Measurements from ENCODE around the gene CAMK4. TPM values are rescaled to one million over a fixed set of nuclear protein-coding genes. Genes with fewer than 3 reads are reported as not detected.

CAMK4 gene
- total and polyA plus RNA-seq, 2 of the 8 experiments (the other 6 are each of a cell fraction or from before 2014, with no cell fraction given) = 1.8 to 8.3 TPM

- Histone ChIP-seq H3K56ac (replicated peaks; ENCODE audit: insufficient read length, low read depth, low read length) (no peak overlapping the region), H2AFZ (ENCODE audit: low read length) (no peak overlapping the region), H3K14ac (ENCODE audit: insufficient read length) (no peak overlapping the region), H3K36me3 (ENCODE audit: control insufficient read depth in 2 of 4, insufficient read depth in 4 of 4, low read length in 3 of 4) (peaks cover 2 to 46% (median 14%) of the 10 kb centered on the region in 4 experiments; a peak in 6 of 8 replicates), H3K23me2 (ENCODE audit: low read depth, low read length) (no peaks in the 10 kb centered on the region), H3K4ac (replicated peaks; ENCODE audit: insufficient read length, low read depth, low read length) (no peak overlapping the region), H3K9me3 (ENCODE audit: insufficient read depth in 2 of 2, low read depth in 1 of 2, low read length in 1 of 2) (no peaks in the 10 kb centered on the region), H3K27me3 (replicated peaks in 1 of 4; ENCODE audit: control insufficient read depth in 3 of 4, extremely low read depth in 1 of 4, insufficient read depth in 3 of 4, low read length in 3 of 4) (no peaks in the 10 kb centered on the region), H3K18ac (ENCODE audit: extremely low read depth, low read length) (no peak overlapping the region), H3K4me1 (replicated peaks in 1 of 4; ENCODE audit: control insufficient read depth in 3 of 4, insufficient read depth in 4 of 4, low read length in 3 of 4) (no peaks in the 10 kb centered on the region), H3K4me3 (ENCODE audit: extremely low read depth in 1 of 4, insufficient read depth in 2 of 4, low read depth in 3 of 4, low read length in 4 of 4) (no peak overlapping the region), H3K9ac (replicated peaks in 1 of 4; ENCODE audit: extremely low read depth in 1 of 4, low read depth in 3 of 4, low read length in 3 of 4) (no peak overlapping the region), H3K79me2 (ENCODE audit: control insufficient read depth in 1 of 2, insufficient read depth in 2 of 2, low read length in 2 of 2) (no peaks in the 10 kb centered on the region), H3K79me1 (ENCODE audit: low read depth, low read length) (no peaks in the 10 kb centered on the region), H2BK15ac (ENCODE audit: low read length) (no peak overlapping the region), H2BK5ac (ENCODE audit: low read depth, low read length) (no peak overlapping the region), H4K5ac (ENCODE audit: insufficient read length, low read depth, low read length) (no peak overlapping the region), H2AK5ac (ENCODE audit: low read depth, low read length) (no peak overlapping the region), H3K27ac (ENCODE audit: low read depth, low read length) (no peak overlapping the region), H4K8ac (ENCODE audit: extremely low read depth, insufficient read depth, low read length) (no peak overlapping the region), H2BK12ac (ENCODE audit: low read depth, low read length) (no peak overlapping the region), H4K91ac (replicated peaks; ENCODE audit: insufficient read length, low read length) (no peak overlapping the region), H4K20me1 (replicated peaks in 1 of 2; ENCODE audit: control insufficient read depth in 1 of 2, insufficient read depth in 2 of 2, low read length in 2 of 2) (no peaks in the 10 kb centered on the region), H3K23ac (ENCODE audit: insufficient read length) (no peak overlapping the region), H2BK120ac (replicated peaks; ENCODE audit: low read depth, low read length) (no peak overlapping the region), H2BK20ac (ENCODE audit: low read length) (no peak overlapping the region), H3K4me2 (ENCODE audit: insufficient read depth in 1 of 2, low read depth in 2 of 2, low read length in 2 of 2) (no peak overlapping the region)
- 92% methylated on average over 1 of the region's 1 CpG; no CpG with 5 or more reads in 1 of the 2 experiments for WGBS, 2 experiments (ENCODE audit: extremely low coverage in 1 of 2, insufficient coverage in 1 of 2, insufficient read length in 1 of 2, insufficient replicate concordance in 2 of 2, low coverage in 1 of 2, low lambda C conversion rate in 2 of 2, missing lambda C conversion rate in 1 of 2)
- TF ChIP-seq TCF12 (IDR thresholded peaks at IDR 0.05; ENCODE audit: low read depth, low read length) (no peak), RNF2 (IDR thresholded peaks at IDR 0.05; ENCODE audit: borderline replicate concordance, low read depth, low read length, missing control alignments, poor library complexity, severe bottlenecking) (no peak), KDM1A (IDR thresholded peaks at IDR 0.05; ENCODE audit: borderline replicate concordance, low read length) (no peak), SIRT6 (IDR thresholded peaks at IDR 0.05; ENCODE audit: low read length) (no peak), RXRA (IDR thresholded peaks at IDR 0.05; ENCODE audit: insufficient read depth, low read depth, low read length) (no peak), POLR2AphosphoS5 (IDR thresholded peaks at IDR 0.05; ENCODE audit: low read depth, low read length) (no peak), SP2 (IDR thresholded peaks at IDR 0.05; ENCODE audit: low read length) (no peak), SAP30 (IDR thresholded peaks at IDR 0.05; ENCODE audit: insufficient read depth, insufficient replicate concordance, low read length) (no peak), SP4 (IDR thresholded peaks at IDR 0.05; ENCODE audit: low read length) (no peak), ATF2 (IDR thresholded peaks at IDR 0.05; ENCODE audit: low read length) (no peak), KDM4A (IDR thresholded peaks at IDR 0.05; ENCODE audit: low read depth, low read length, severe bottlenecking) (no peak), BACH1 (IDR thresholded peaks at IDR 0.05; ENCODE audit: low read length) (no peak)
- no peak for DNase-seq (ENCODE audit: low read depth in 1 of 2, low spot score in 2 of 2)
- FAIRE-seq = no peak
- POLR2A ChIA-PET (ENCODE audit: partially characterized antibody) = no interaction called here
- CTCF ChIA-PET (ENCODE audit: partially characterized antibody) = interaction anchor here (1.0 kb wide), 1 partner anchor 36 kb away, joined by 3 read pairs; no protein-coding TSS in a partner anchor
Measured at GRCh38 chr5:111495159-111495558, 271.0 kb downstream of the CAMK4 start.

Measured in H1 (cell line).